Sigmoid colon (tissue), 4 donors: ENCODE measurements around the gene BIVM.

Source experiments
- EP300 ChIP-seq, 4 donors: sonication (generic); formaldehyde crosslinking; IDR thresholded peaks; one replicate each; pipeline ENCODE4 v1.6.1; 2017; ENCODE audit warnings: antibody characterized with exemption in 4 of 4
- POLR2A ChIP-seq, 2 donors: fragments of 450-650 bp; IDR thresholded peaks; one replicate each; pipeline ENCODE4 v1.6.1; 2016; ENCODE audit warnings: antibody characterized with exemption in 2 of 2, mild to moderate bottlenecking in 2 of 2, moderate library complexity in 2 of 2
- POLR2AphosphoS5 ChIP-seq, 4 donors: sonication (generic); formaldehyde crosslinking; IDR thresholded peaks; one replicate each; pipeline ENCODE4 v1.6.1; 2017; ENCODE audit warnings: antibody characterized with exemption in 4 of 4
- TF ChIP-seq, protein P1 (sequence below), 4 experiments: fragments of 450-650 bp in 3 of 4; fragments of 200-600 bp in 1 of 4; IDR thresholded peaks; one replicate each; pipeline ENCODE4 v1.5.1; 2016 to 2019; ENCODE audit warnings: antibody characterized with exemption in 4 of 4, mild to moderate bottlenecking in 3 of 4, moderate library complexity in 2 of 4

GRCh38 chr13:102836471-102836870 is 37.6 kb downstream of the BIVM start:
- no peak for TF ChIP-seq POLR2A (IDR thresholded peaks at IDR 0.05)
- TF ChIP-seq POLR2AphosphoS5 (IDR thresholded peaks at IDR 0.05), result no peak
- no peak for TF ChIP-seq EP300 (IDR thresholded peaks at IDR 0.05)
- TF ChIP-seq, protein P1, sequence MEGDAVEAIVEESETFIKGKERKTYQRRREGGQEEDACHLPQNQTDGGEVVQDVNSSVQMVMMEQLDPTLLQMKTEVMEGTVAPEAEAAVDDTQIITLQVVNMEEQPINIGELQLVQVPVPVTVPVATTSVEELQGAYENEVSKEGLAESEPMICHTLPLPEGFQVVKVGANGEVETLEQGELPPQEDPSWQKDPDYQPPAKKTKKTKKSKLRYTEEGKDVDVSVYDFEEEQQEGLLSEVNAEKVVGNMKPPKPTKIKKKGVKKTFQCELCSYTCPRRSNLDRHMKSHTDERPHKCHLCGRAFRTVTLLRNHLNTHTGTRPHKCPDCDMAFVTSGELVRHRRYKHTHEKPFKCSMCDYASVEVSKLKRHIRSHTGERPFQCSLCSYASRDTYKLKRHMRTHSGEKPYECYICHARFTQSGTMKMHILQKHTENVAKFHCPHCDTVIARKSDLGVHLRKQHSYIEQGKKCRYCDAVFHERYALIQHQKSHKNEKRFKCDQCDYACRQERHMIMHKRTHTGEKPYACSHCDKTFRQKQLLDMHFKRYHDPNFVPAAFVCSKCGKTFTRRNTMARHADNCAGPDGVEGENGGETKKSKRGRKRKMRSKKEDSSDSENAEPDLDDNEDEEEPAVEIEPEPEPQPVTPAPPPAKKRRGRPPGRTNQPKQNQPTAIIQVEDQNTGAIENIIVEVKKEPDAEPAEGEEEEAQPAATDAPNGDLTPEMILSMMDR (IDR thresholded peaks at IDR 0.05), result no peak
